ENCODE results near the gene SLC36A1. TPM values are rescaled to one million over a fixed set of nuclear protein-coding genes. Genes with fewer than 3 reads are reported as not detected.

The SLC36A1 gene
- total RNA-seq, 1 experiment from 2014 or later = 7.4 TPM

DNA sequence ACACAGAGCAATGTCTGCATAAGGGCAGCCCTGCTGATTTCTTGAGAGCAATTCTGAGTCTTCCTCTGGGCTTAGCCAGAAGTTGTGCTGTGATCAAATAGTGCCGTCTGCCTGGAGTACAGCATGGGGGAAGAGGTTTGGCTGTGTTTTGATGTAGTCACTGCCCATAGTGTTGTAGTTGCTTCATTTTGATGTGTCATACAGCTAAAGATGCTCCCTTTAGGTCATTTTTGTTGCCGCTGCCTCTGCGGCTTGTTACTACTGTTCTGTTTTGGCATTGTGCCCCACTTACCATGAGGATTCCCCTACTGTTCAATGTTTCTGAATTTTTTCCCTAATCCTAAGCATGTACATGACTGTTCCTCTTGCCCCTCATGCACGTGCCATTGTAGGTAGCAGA lies 23.0 kb downstream of the SLC36A1 start:
- intact Hi-C loops (cut with micrococcal nuclease) = no loop called here
- no peaks in the 10 kb centered on the region for H3K27me3 ChIP-seq (ENCODE audit: insufficient read depth, low read length)
- no peak overlapping the region for H3K27ac ChIP-seq (ENCODE audit: low read depth, low read length)
- no peak for ATAC-seq
- DNase-seq (ENCODE audit: low read depth, low spot score) = no peak
- ChIA-PET RAD21 (ENCODE audit: low non-redundant PET in 1 of 2, low total read pairs in 2 of 2, uncharacterized antibody in 2 of 2, unreplicated experiment in 2 of 2) (no interaction called here), POLR2A (no interaction called here), CTCF (no interaction called here)
- no peaks in the 10 kb centered on the region for H3K79me2 ChIP-seq (ENCODE audit: insufficient read depth, low read length)
- no TSS peak for BruUV-seq (replicated peaks)
- H4K20me1 ChIP-seq (ENCODE audit: insufficient read depth) = no peaks in the 10 kb centered on the region
- no peak overlapping the region for H3K4me2 ChIP-seq (ENCODE audit: low read length)
- no peak overlapping the region for H2AFZ ChIP-seq (ENCODE audit: low read depth, low read length, poor library complexity, severe bottlenecking)
- peaks cover 2 to 6% of the 10 kb centered on the region in 2 experiments; a peak in 1 of 4 replicates for H3K36me3 ChIP-seq (ENCODE audit: control insufficient read depth in 1 of 2, insufficient read depth in 2 of 2, low read length in 2 of 2)
- H3K4me1 ChIP-seq (ENCODE audit: control insufficient read depth in 1 of 2, insufficient read depth in 2 of 2, low read length in 2 of 2) = no peaks in the 10 kb centered on the region
- TF ChIP-seq CTCF (IDR thresholded peaks at IDR 0.05 in 2 of 3, conservative IDR thresholded peaks at IDR 0.05 in 1 of 3; ENCODE audit: borderline replicate concordance in 1 of 3, insufficient read depth in 1 of 3, low read depth in 2 of 3, low read length in 2 of 3) = no peak
- no peak for TF ChIP-seq YY1 (IDR thresholded peaks at IDR 0.05; ENCODE audit: extremely low read depth, insufficient replicate concordance, low read depth, low read length)
- TF ChIP-seq SIN3A (IDR thresholded peaks at IDR 0.05; ENCODE audit: low read depth) = no peak
- TF ChIP-seq, protein P1, sequence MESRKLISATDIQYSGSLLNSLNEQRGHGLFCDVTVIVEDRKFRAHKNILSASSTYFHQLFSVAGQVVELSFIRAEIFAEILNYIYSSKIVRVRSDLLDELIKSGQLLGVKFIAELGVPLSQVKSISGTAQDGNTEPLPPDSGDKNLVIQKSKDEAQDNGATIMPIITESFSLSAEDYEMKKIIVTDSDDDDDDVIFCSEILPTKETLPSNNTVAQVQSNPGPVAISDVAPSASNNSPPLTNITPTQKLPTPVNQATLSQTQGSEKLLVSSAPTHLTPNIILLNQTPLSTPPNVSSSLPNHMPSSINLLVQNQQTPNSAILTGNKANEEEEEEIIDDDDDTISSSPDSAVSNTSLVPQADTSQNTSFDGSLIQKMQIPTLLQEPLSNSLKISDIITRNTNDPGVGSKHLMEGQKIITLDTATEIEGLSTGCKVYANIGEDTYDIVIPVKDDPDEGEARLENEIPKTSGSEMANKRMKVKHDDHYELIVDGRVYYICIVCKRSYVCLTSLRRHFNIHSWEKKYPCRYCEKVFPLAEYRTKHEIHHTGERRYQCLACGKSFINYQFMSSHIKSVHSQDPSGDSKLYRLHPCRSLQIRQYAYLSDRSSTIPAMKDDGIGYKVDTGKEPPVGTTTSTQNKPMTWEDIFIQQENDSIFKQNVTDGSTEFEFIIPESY (IDR thresholded peaks at IDR 0.05; ENCODE audit: extremely low read depth, insufficient replicate concordance, low read length) = no peak
- H3K9me3 ChIP-seq (ENCODE audit: control insufficient read depth in 1 of 2, insufficient read depth in 1 of 2, low read depth in 1 of 2, low read length in 2 of 2) = no peaks in the 10 kb centered on the region
- H3K9me2 ChIP-seq (ENCODE audit: insufficient read depth) = no peaks in the 10 kb centered on the region
- H3K9ac ChIP-seq (ENCODE audit: low read length) = no peak overlapping the region
- H3K4me3 ChIP-seq (replicated peaks in 1 of 2; ENCODE audit: low read depth in 1 of 2, low read length in 2 of 2) = no peak overlapping the region

GRCh38 chr5:151471276-151471675 lies 23.9 kb downstream of the SLC36A1 start:
- H3K9me2 ChIP-seq (ENCODE audit: insufficient read depth) = no peaks in the 10 kb centered on the region
- no peaks in the 10 kb centered on the region for H3K27me3 ChIP-seq (ENCODE audit: insufficient read depth, low read length)
- H4K20me1 ChIP-seq (ENCODE audit: insufficient read depth) = no peaks in the 10 kb centered on the region
- no peak overlapping the region for H3K4me3 ChIP-seq (replicated peaks in 1 of 2; ENCODE audit: low read depth in 1 of 2, low read length in 2 of 2)
- intact Hi-C loops (cut with micrococcal nuclease) = no loop called here
- no peak overlapping the region for H3K4me2 ChIP-seq (ENCODE audit: low read length)
- no peak for ATAC-seq
- ChIA-PET RAD21 (ENCODE audit: low non-redundant PET in 1 of 2, low total read pairs in 2 of 2, uncharacterized antibody in 2 of 2, unreplicated experiment in 2 of 2) (no interaction called here), POLR2A (no interaction called here), CTCF (no interaction called here)
- no peak overlapping the region for H3K9ac ChIP-seq (ENCODE audit: low read length)
- peaks cover 2 to 6% of the 10 kb centered on the region in 2 experiments; a peak in 1 of 4 replicates for H3K36me3 ChIP-seq (ENCODE audit: control insufficient read depth in 1 of 2, insufficient read depth in 2 of 2, low read length in 2 of 2)
- H3K79me2 ChIP-seq (ENCODE audit: insufficient read depth, low read length) = no peaks in the 10 kb centered on the region
- BruUV-seq (replicated peaks) = no TSS peak
- no peak overlapping the region for H3K27ac ChIP-seq (ENCODE audit: low read depth, low read length)
- no peaks in the 10 kb centered on the region for H3K9me3 ChIP-seq (ENCODE audit: control insufficient read depth in 1 of 2, insufficient read depth in 1 of 2, low read depth in 1 of 2, low read length in 2 of 2)
- no peak for DNase-seq (ENCODE audit: low read depth, low spot score)
- H2AFZ ChIP-seq (ENCODE audit: low read depth, low read length, poor library complexity, severe bottlenecking) = no peak overlapping the region
- H3K4me1 ChIP-seq (ENCODE audit: control insufficient read depth in 1 of 2, insufficient read depth in 2 of 2, low read length in 2 of 2) = no peaks in the 10 kb centered on the region
- no peak for TF ChIP-seq YY1 (IDR thresholded peaks at IDR 0.05; ENCODE audit: extremely low read depth, insufficient replicate concordance, low read depth, low read length)
- no peak for TF ChIP-seq ATF3 (IDR thresholded peaks at IDR 0.05)
- TF ChIP-seq EGR1 (IDR thresholded peaks at IDR 0.05; ENCODE audit: low read depth) = no peak
- no peak for TF ChIP-seq ELF1 (IDR thresholded peaks at IDR 0.05; ENCODE audit: borderline replicate concordance, low read depth)
- no peak for TF ChIP-seq REST (IDR thresholded peaks at IDR 0.05; ENCODE audit: low read depth)
- no peak for TF ChIP-seq POLR2A (IDR thresholded peaks at IDR 0.05; ENCODE audit: borderline replicate concordance, extremely low read depth, insufficient read depth, insufficient read length)
- TF ChIP-seq JUND (IDR thresholded peaks at IDR 0.05) = no peak
- no peak for TF ChIP-seq SP1 (IDR thresholded peaks at IDR 0.05; ENCODE audit: low read depth)
- no peak for TF ChIP-seq SRF (IDR thresholded peaks at IDR 0.05; ENCODE audit: low read depth)
- TF ChIP-seq EZH2phosphoT487 (IDR thresholded peaks at IDR 0.05; ENCODE audit: borderline replicate concordance) = no peak
- TF ChIP-seq FOSL1 (IDR thresholded peaks at IDR 0.05; ENCODE audit: low read depth) = no peak

All from HCT116 (cell line).